ENCODE data around the gene KANSL1L.

The KANSL1L gene

GRCh38 chr2:210054696-210055095 is 116.5 kb downstream of the KANSL1L start:
- TF ChIP-seq CTCF (IDR thresholded peaks at IDR 0.05): no peak
- Histone ChIP-seq H3K9me3 (no peaks in the 10 kb centered on the region), H3K4me1 (ENCODE audit: control insufficient read depth in 1 of 2, insufficient read depth in 1 of 2, low read depth in 1 of 2, low read length in 1 of 2) (no peaks in the 10 kb centered on the region), H3K36me3 (peaks cover 3% of the 10 kb centered on the region), H3K27me3 (no peaks in the 10 kb centered on the region), H3K27ac (no peak overlapping the region), H3K4me3 (ENCODE audit: low read depth in 1 of 2, low read length in 1 of 2) (no peak overlapping the region)

- H3K4me3 ChIP-seq (ENCODE audit: low read depth in 1 of 2, low read length in 1 of 2): no peak overlapping the region
- peaks cover 6% of the 10 kb centered on the region for H3K36me3 ChIP-seq
- no peak overlapping the region for H3K27ac ChIP-seq
- no peak for TF ChIP-seq CTCF (IDR thresholded peaks at IDR 0.05)
- no peaks in the 10 kb centered on the region for H3K27me3 ChIP-seq
- no peaks in the 10 kb centered on the region for H3K9me3 ChIP-seq
- no peaks in the 10 kb centered on the region for H3K4me1 ChIP-seq (ENCODE audit: control insufficient read depth in 1 of 2, insufficient read depth in 1 of 2, low read depth in 1 of 2, low read length in 1 of 2)
Measured at GRCh38 chr2:210050885-210051284, 120.3 kb downstream of the KANSL1L start.

DNA sequence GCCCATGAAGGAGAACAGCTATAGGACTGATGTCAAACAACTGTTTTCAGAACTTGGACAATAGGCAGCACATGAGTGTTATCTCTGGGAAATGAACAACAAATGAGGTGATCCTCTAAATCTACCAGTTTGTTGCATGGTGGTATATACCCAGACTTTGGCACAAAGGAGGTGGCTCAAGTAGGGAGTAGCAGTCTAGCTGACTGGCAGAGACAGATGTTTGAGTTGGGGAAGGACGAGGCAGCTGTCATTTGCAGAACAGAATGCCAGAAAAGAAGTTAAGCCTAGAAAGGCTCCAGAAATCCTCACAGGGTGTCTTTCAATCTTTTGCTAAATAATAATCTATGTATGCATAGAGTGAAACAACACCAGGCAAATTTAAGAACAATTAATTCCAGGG is 121.4 kb downstream of the KANSL1L start:
- no peak for TF ChIP-seq CTCF (IDR thresholded peaks at IDR 0.05)
- Histone ChIP-seq H3K36me3 (peaks cover 12% of the 10 kb centered on the region), H3K27ac (no peak overlapping the region), H3K27me3 (no peaks in the 10 kb centered on the region), H3K4me1 (ENCODE audit: control insufficient read depth in 1 of 2, insufficient read depth in 1 of 2, low read depth in 1 of 2, low read length in 1 of 2) (no peaks in the 10 kb centered on the region), H3K4me3 (ENCODE audit: low read depth in 1 of 2, low read length in 1 of 2) (no peak overlapping the region), H3K9me3 (no peaks in the 10 kb centered on the region)

GRCh38 chr2:210046851-210047500 is 124.2 kb downstream of the KANSL1L start:
- Histone ChIP-seq H3K9me3 (no peaks in the 10 kb centered on the region), H3K4me1 (ENCODE audit: control insufficient read depth in 1 of 2, insufficient read depth in 1 of 2, low read depth in 1 of 2, low read length in 1 of 2) (no peaks in the 10 kb centered on the region), H3K27ac (no peak overlapping the region), H3K36me3 (peaks cover 31% of the 10 kb centered on the region), H3K4me3 (ENCODE audit: low read depth in 1 of 2, low read length in 1 of 2) (no peak overlapping the region), H3K27me3 (no peaks in the 10 kb centered on the region)
- TF ChIP-seq CTCF (IDR thresholded peaks at IDR 0.05): no peak

DNA sequence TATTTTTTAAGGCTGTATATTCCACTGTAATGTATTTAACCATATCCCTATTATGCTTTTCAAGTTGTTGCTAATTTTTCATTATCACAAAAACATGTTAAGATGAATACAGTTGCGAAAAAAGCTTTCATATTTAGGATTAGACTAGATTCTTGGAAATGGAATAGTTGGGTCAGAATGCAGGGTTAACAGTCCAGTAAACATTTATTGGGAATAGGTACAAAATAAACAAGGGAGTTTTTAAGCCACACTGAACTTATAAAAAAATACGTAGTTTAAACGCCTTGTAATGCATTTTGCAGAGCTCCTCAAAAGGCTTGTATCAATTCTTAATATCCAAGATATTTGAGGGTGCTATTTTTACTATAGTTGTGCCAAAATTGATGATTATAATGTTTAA is 133.1 kb downstream of the KANSL1L start:
- no peaks in the 10 kb centered on the region for H3K27me3 ChIP-seq
- no peak for TF ChIP-seq CTCF (IDR thresholded peaks at IDR 0.05)

More for the DNA sequence above, 133.1 kb downstream of the KANSL1L start:
- no peaks in the 10 kb centered on the region for H3K9me3 ChIP-seq
- H3K4me1 ChIP-seq (ENCODE audit: control insufficient read depth in 1 of 2, insufficient read depth in 1 of 2, low read depth in 1 of 2, low read length in 1 of 2): no peaks in the 10 kb centered on the region
- H3K27ac ChIP-seq: no peak overlapping the region
- no peak overlapping the region for H3K4me3 ChIP-seq (ENCODE audit: low read depth in 1 of 2, low read length in 1 of 2)
- peaks cover 48% of the 10 kb centered on the region for H3K36me3 ChIP-seq

Data from neutrophil (primary cell).